OCI-LY1 (cell line): ENCODE results near the gene CCDC92.
A peak's percentile ranks its signal among the peaks of the same experiment; 100 is the strongest.

Source experiments
- H2AFZ ChIP-seq: fragments of 200-600 bp; sonication (generic), shearing (Covaris generic); 2 replicates; pipeline ENCODE4 v1.6.0; 2014; ENCODE audit warnings: antibody characterized with exemption, mild to moderate bottlenecking, low read length
- H3F3A ChIP-seq: fragments of 200-600 bp; sonication (generic), shearing (Covaris generic); 2 replicates; pipeline ENCODE4 v1.6.0; 2014; ENCODE audit warnings: mild to moderate bottlenecking, antibody characterized with exemption, low read length, moderate library complexity; ENCODE audit not compliant: insufficient read depth
- H3K27ac ChIP-seq: fragments of 200-600 bp; sonication (generic); 2 replicates; pipeline ENCODE4 v1.5.1; 2014; ENCODE audit warnings: low read length, mixed run types, mild to moderate bottlenecking, low read depth; ENCODE audit not compliant: poor library complexity, severe bottlenecking
- H3K27me3 ChIP-seq: fragments of 200-600 bp; sonication (generic); 2 replicates; pipeline ENCODE4 v1.6.0; 2014; ENCODE audit warnings: antibody characterized with exemption, mild to moderate bottlenecking, low read length, moderate library complexity; ENCODE audit not compliant: insufficient read depth
- H3K36me3 ChIP-seq: fragments of 200-600 bp; sonication (generic); 2 replicates; pipeline ENCODE4 v1.6.1; 2014; ENCODE audit warnings: mild to moderate bottlenecking, antibody characterized with exemption, low read length, moderate library complexity, mixed read lengths; ENCODE audit not compliant: insufficient read depth
- H3K4me1 ChIP-seq: fragments of 200-600 bp; sonication (generic); 2 replicates; pipeline ENCODE4 v1.5.1; 2014; ENCODE audit warnings: mild to moderate bottlenecking, low read length, moderate library complexity; ENCODE audit not compliant: insufficient read depth, severe bottlenecking
- H3K4me2 ChIP-seq: fragments of 200-600 bp; sonication (generic), shearing (Covaris generic); 2 replicates; pipeline ENCODE4 v1.6.1; 2014; ENCODE audit warnings: low read length
- H3K4me3 ChIP-seq: fragments of 200-600 bp; sonication (generic); 2 replicates; pipeline ENCODE4 v1.5.1; 2014; ENCODE audit warnings: low read length, low read depth, mild to moderate bottlenecking, mixed read lengths; ENCODE audit not compliant: poor library complexity, severe bottlenecking
- H3K79me2 ChIP-seq: fragments of 200-600 bp; shearing (Covaris generic); 2 replicates; pipeline ENCODE4 v1.6.1; 2016; ENCODE audit warnings: mixed run types, low read length, mixed read lengths; ENCODE audit not compliant: insufficient read depth
- H3K9ac ChIP-seq: fragments of 200-600 bp; sonication (generic), shearing (Covaris generic); 2 replicates; pipeline ENCODE4 v1.6.1; 2014; ENCODE audit warnings: mild to moderate bottlenecking, low read length, mixed read lengths
- H3K9me2 ChIP-seq: fragments of 200-600 bp; sonication (generic), shearing (Covaris generic); 2 replicates; pipeline ENCODE4 v1.6.1; 2014; ENCODE audit warnings: low read depth, mild to moderate bottlenecking, low read length, mixed read lengths
- H3K9me3 ChIP-seq: fragments of 200-600 bp; shearing (Covaris generic); 2 replicates; pipeline ENCODE4 v1.6.1; 2014; ENCODE audit warnings: low read length, mixed read lengths
- H4K20me1 ChIP-seq: fragments of 200-600 bp; sonication (generic), shearing (Covaris generic); 2 replicates; pipeline ENCODE4 v1.6.0; 2016; ENCODE audit warnings: mild to moderate bottlenecking, low read length; ENCODE audit not compliant: insufficient read depth
- EZH2 ChIP-seq: fragments of 200-600 bp; sonication (generic), shearing (Covaris generic); IDR thresholded peaks from 2 replicates; pipeline ENCODE4 v1.8.0; 2017; ENCODE audit warnings: borderline replicate concordance, mixed run types, mild to moderate bottlenecking, antibody characterized with exemption, low read length, moderate library complexity, mixed read lengths
- TF ChIP-seq, protein P1 (sequence below): fragments of 200-600 bp; sonication (generic), shearing (Covaris generic); IDR thresholded peaks from 2 replicates; pipeline ENCODE4 v1.5.1; 2017; ENCODE audit warnings: mild to moderate bottlenecking, antibody characterized with exemption, low read length, moderate library complexity, mixed read lengths

CCDC92 gene

DNA sequence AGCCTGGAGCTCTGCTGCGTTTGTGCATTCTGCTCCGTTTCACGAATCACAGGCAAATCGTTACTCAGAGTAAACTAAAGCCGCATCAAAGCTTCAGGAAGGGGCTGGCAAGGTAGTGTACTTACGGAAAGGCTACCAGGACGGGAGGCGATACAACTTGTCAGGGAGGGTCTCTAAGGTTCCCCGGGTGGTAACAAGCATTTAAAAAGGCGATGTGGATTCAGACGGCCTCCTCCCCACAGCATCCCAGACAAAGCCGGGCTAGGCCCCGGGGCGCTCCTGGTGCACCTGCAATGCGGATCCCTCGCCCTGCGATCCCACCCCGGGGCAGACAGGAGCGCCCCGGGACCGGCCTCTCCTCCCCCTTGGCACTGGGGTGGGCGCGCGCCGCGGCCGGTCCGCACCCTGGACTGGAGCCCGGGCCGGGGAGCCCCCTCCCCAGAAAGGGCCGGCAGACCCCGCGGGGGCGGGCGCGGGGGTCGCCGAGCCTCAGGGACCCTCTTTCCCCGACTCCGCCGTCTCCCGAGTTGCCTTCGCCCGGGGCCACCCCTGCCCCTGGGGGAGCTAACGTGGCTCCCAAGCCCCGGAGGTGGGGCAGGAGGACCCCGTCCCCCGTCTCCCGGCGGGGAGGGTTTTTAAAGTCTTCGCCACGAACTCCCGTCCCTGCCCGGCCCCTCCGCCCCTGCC is 718 bp downstream of the CCDC92 start:
- H3K4me1 ChIP-seq = peaks cover 25% of the 10 kb centered on the region
- H4K20me1 ChIP-seq = no peaks in the 10 kb centered on the region
- TF ChIP-seq, protein P1, sequence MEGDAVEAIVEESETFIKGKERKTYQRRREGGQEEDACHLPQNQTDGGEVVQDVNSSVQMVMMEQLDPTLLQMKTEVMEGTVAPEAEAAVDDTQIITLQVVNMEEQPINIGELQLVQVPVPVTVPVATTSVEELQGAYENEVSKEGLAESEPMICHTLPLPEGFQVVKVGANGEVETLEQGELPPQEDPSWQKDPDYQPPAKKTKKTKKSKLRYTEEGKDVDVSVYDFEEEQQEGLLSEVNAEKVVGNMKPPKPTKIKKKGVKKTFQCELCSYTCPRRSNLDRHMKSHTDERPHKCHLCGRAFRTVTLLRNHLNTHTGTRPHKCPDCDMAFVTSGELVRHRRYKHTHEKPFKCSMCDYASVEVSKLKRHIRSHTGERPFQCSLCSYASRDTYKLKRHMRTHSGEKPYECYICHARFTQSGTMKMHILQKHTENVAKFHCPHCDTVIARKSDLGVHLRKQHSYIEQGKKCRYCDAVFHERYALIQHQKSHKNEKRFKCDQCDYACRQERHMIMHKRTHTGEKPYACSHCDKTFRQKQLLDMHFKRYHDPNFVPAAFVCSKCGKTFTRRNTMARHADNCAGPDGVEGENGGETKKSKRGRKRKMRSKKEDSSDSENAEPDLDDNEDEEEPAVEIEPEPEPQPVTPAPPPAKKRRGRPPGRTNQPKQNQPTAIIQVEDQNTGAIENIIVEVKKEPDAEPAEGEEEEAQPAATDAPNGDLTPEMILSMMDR = no peak
- no peak for TF ChIP-seq EZH2
- 0 out of 2 replicates have a peak, but pooled peaks cover 4% of the 10 kb centered on the region for H3F3A ChIP-seq
- H2AFZ ChIP-seq = no peak overlapping the region
- 0 out of 2 replicates have a peak, but pooled peaks cover 3% of the 10 kb centered on the region for H3K79me2 ChIP-seq
- peak overlapping the region; percentile 73 for H3K4me2 ChIP-seq
- peaks cover 20% of the 10 kb centered on the region for H3K36me3 ChIP-seq
- H3K9me3 ChIP-seq = no peaks in the 10 kb centered on the region
- no peaks in the 10 kb centered on the region; the same call in 1 of the 2 replicates for H3K27me3 ChIP-seq
- H3K9me2 ChIP-seq = no peaks in the 10 kb centered on the region
- peak overlapping the region; percentile 65 for H3K4me3 ChIP-seq
- peak overlapping the region; percentile 56; the same call in 1 of the 2 replicates for H3K9ac ChIP-seq
- H3K27ac ChIP-seq = no peak overlapping the region

- Histone ChIP-seq H3K36me3 (peaks cover 16% of the 10 kb centered on the region), H3K4me3 (peak overlapping the region; percentile 65), H3K79me2 (0 out of 2 replicates have a peak, but pooled peaks cover 3% of the 10 kb centered on the region), H4K20me1 (no peaks in the 10 kb centered on the region), H3K9me2 (no peaks in the 10 kb centered on the region), H3K27ac (no peak overlapping the region), H3K9ac (peak overlapping the region; percentile 56; the same call in 1 of the 2 replicates), H3K4me1 (peaks cover 25% of the 10 kb centered on the region), H3K27me3 (no peaks in the 10 kb centered on the region; the same call in 1 of the 2 replicates), H3K4me2 (peak overlapping the region; percentile 73), H3F3A (0 out of 2 replicates have a peak, but pooled peaks cover 4% of the 10 kb centered on the region), H2AFZ (no peak overlapping the region), H3K9me3 (no peaks in the 10 kb centered on the region)
- TF ChIP-seq, protein P1 = no peak
- TF ChIP-seq EZH2 = no peak
These were observed 1.2 kb downstream of the CCDC92 start for GRCh38 chr12:123971449-123971769.

GRCh38 chr12:123967121-123967586 is 5.5 kb downstream of the CCDC92 start:
- no peak overlapping the region for H2AFZ ChIP-seq
- H3K4me1 ChIP-seq = peaks cover 9% of the 10 kb centered on the region
- no peak overlapping the region for H3K9ac ChIP-seq
- H3F3A ChIP-seq = 0 out of 2 replicates have a peak, but pooled peaks cover 4% of the 10 kb centered on the region
- H3K4me3 ChIP-seq = no peak overlapping the region
- H3K27me3 ChIP-seq = no peaks in the 10 kb centered on the region; the same call in 1 of the 2 replicates
- H4K20me1 ChIP-seq = 0 out of 2 replicates have a peak, but pooled peaks cover 5% of the 10 kb centered on the region
- TF ChIP-seq, protein P1 = no peak
- no peak for TF ChIP-seq EZH2
- no peaks in the 10 kb centered on the region for H3K79me2 ChIP-seq
- H3K9me3 ChIP-seq = no peaks in the 10 kb centered on the region
- no peaks in the 10 kb centered on the region for H3K9me2 ChIP-seq
- H3K27ac ChIP-seq = no peak overlapping the region
- no peak overlapping the region for H3K4me2 ChIP-seq
- H3K36me3 ChIP-seq = no peaks in the 10 kb centered on the region
